NCI-H146 treated with DMSO at 0.1 percent for 48 hours (cell line): ENCODE measurements around the gene TP53I11.

Source experiments
- DNase-seq: peaks from one replicate; lab custom pipeline; 2025; ENCODE audit not compliant: unreplicated experiment; lab: John Stamatoyannopoulos, UW

TP53I11 gene, protein sequence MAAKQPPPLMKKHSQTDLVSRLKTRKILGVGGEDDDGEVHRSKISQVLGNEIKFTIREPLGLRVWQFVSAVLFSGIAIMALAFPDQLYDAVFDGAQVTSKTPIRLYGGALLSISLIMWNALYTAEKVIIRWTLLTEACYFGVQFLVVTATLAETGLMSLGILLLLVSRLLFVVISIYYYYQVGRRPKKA

GRCh38 chr11:44950625-44951476, at the start of gene TP53I11:
Gene TP53I11 (minus strand): TSS chr11:44950883. CDS start chr11:44938335, 12,548 bp downstream.
- peak; percentile 45 for DNase-seq

GRCh38 chr11:44999068-44999467, 48.4 kb upstream of the TP53I11 start:
- DNase-seq: no peak

- DNase-seq: no peak
These were observed 47.4 kb upstream of the TP53I11 start for GRCh38 chr11:44998051-44998450.

- DNase-seq: no peak
These were observed 46.9 kb upstream of the TP53I11 start for GRCh38 chr11:44997566-44997965.

DNA sequence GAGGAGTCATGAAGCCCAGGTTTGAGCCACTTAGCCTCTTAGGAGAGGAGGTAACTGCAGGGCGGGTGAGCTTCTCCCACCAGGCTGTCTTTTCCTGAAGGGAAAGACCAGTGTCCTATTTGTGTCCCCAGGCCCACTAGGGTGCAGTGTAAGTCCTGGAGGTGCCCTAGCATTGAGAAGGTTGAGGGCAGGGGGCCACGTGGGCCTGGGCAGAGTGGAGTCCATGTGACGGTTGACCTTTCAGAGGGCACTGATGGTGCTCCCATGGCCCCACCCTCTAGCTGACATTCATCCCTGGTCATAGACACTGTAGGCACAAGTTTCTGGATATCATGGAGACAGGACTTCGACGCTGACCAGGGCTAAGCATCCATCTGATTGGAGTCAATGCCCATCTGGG, 44.1 kb upstream of the TP53I11 start:
- no peak for DNase-seq

GRCh38 chr11:44993971-44994704, 43.5 kb upstream of the TP53I11 start:
- no peak for DNase-seq

- DNase-seq: peak; percentile 85
These were observed 42.1 kb upstream of the TP53I11 start for GRCh38 chr11:44992774-44993173.

DNA sequence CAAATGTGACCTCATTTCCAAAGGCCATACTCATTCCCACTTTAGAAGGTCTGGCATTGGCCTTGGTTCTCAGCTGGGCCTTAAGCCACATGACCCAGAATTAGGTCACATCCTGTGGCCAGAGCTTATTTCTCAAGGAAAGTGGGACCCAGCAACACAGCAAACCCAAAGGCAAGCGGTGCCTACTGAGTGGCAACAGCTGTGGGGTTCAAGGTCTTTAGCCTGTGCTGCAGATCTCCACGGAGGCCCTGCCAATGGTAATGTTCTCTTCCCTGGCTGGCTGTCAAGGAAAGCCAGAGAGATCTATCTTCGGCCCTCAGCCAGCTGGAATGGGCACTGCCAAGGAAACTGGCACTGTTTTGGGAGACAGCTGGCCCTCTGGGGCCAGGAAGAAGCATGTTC, 41.5 kb upstream of the TP53I11 start:
- DNase-seq: no peak

GRCh38 chr11:44990665-44991064, 40.0 kb upstream of the TP53I11 start:
- DNase-seq: no peak

DNA sequence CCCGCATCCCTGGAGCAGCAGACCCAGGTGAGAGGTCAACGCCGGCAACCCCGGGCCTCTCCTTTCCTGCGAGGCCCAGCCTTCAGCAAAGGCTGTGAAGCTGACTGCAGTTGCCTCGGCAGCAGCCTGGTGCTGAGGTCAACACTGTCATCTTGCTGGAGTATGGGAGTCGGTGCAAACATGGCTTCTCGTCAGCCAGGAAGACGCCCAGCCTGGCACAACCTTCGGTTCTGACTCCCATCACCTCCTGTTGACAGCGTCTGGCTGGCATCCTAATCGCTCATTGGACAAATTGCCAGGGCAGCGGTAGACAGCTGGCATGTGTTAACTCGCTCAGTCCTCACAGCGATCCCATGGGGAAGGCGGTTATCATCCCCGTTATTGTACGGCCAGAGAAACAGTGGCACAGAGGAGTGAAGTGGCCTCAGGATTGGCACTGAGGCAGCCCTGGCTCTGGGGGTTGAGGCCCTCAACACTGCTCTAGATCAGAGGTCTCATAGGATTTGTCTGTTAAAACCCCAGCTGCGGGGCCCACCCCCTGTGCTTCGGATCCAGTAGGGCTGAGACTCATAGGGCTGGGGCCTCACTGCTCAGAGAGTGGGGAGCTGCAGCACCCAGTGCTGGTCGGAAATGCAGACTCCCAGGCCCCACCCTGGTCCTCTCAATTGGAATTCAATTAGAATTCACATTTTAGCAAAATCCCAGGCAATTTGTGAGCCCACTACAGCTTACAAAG, 39.3 kb upstream of the TP53I11 start:
- no peak for DNase-seq

DNA sequence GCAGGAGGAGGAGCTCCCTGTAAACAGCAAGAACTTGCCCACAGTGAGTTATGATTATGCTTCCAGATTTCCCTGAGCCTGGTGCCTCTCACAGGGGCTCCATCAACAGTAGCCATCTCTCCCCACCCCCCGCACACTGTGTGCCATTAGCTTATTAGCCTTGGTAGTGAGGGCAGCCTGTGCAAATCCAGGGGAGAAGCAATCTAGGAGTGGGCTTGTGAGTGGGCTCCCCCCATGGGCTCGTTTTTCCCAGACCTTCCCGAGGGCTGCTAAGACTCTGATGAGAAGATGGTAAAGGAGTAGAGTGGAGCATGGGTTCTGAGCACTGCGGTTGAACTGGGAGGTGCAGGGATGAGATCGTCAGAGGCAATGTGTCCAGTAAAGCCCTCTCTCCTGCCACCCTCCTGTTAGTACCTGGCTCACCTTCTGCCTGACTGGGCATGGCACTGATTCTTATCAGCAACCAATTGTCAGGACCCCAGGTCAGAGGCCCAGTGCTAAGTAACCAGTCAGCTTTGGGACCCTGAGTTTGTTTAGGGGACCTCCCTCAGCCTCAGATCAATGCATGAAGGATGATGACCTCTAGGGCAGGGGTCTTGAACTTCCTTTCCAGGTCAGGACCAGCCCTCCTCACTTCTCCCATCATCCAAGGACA, 38.4 kb upstream of the TP53I11 start:
- DNase-seq: no peak

GRCh38 chr11:44988111-44988510, 37.4 kb upstream of the TP53I11 start:
- no peak for DNase-seq

DNA sequence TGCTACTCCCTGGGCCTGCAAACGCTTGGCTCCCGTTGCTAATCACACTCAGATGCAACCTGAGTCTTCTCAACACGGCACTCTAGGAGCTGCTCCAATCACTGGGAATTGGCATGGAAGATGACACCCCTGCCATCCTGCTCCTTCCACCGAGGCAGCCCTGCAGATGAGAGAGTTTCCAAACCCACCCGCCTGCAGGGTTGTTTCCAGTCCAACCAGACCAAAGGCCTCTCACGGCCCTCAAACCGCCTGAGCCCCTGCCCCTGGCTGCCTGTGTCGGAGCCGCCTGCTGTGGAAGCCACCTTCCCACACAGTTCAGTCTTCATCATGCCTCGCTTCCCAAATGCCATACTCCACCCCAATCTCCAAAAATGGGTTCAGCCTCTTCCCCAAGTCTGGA, 36.8 kb upstream of the TP53I11 start:
- no peak for DNase-seq

DNA sequence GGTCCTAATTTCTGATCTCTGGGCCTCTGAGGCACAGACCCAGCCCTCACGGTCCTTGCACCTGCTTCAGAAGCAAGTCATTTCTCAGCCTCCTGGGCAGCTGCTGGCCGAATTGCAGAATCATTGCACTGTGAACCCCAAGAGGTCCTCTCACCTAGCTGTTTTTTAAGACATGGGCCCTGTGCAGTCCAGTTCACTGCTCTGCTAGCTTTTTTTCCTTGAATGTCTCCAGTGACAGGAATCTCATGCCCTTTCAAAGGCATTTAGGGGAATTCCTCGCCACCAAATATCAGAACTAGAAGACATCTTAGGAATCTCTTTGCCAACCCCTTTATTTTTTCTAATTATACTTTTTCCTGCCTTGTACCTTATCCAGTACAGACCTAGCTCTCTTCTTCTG, 35.6 kb upstream of the TP53I11 start:
- no peak for DNase-seq

DNA sequence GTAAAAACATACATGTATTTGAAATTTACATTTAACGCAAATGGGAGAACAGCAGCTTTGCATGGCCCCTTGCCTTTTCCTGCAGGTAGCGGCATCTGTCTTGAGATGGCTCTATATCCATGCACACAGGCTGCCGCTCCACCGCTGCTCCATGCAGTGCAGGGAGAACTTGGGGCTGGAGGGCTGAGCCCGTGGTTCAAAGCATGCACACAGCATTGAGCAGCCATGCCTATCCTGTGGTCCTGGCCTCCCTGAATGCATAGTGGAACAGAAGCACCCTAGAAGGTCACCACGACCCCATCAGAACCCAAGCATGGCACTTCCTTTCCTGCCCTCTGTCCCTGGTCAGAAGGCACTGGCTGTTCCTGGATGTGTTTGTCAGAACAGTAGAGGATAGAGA, 35.0 kb upstream of the TP53I11 start:
- DNase-seq: no peak

DNA sequence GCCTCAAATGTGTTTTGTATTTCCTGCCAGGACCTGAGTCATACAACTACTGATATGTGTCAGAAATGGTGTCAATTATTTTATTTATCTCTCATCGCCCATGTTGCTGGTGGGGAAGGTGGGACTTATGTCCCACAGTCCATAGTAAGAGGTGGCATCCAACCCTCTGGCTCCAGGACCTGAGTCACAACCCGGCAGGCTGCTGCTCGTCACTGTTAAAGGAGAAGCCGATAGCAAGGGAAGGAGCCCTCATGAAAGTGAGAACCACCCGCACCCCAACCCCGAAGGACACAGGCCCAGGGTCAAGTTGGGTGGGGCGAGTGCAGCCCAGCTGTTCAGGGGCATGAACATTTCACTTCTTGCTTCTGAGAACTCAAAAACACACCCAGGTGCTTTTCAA, 33.1 kb upstream of the TP53I11 start:
- DNase-seq: no peak

GRCh38 chr11:44982496-44983062, 31.9 kb upstream of the TP53I11 start:
- no peak for DNase-seq

DNA sequence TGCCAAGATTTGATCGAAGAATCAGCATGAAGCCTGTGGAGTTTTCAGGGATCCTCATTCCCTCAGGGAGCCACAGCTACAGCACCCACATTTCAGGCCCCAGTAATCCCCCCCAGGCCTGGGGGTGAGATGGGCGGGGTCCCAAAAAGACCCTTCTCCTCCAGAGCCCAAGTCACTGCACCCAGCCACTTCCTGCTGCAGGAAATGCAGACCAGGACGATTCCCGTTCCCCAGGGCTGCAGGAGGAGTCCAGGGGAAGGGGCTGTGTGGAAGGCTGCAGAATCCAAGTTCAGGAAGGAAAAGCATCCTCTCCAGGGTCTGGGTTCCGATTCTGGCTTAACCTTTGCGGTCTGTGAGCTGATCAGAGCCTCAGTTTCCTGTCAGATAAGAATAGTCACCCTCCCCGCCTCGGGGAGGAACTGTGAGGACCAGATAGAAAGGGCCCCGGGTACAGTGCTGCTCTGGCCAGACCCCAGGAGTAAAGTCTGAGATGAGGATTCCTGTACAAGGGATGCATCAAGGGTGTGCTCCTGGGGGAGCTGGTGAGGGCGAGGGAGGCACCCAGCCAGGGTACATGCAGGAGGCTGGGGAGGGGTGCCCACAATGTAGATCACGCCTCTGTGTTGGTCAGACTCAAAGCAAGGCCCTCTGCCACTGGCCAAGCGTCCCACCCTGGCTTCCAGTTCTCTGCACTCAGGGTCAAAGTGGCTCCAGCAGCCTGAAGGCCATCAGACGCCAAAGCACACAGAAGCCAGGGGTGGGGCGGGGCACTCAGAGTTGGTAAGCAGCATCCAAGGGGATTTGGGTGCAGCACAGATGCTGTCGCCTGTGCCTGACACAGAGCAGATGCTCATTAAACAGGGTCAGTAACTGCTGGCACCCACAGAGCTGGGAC, 30.1 kb upstream of the TP53I11 start:
- DNase-seq: no peak
